Tongue (tissue), 2 donors: ENCODE measurements around the gene GLRX. TPM values are rescaled to one million over a fixed set of nuclear protein-coding genes. Genes with fewer than 3 reads are reported as not detected.

ENCODE experiments used
- DNase-seq: peaks from one replicate; pipeline ENCODE4 v3.0.0-alpha.2; 2015
- total RNA-seq: library from RNA; depleted of rRNA; stranded (reverse); fragments of >200 nt; gene quantifications from one replicate; pipeline ENCODE4 v1.2.3, GENCODE V29; 2014

The GLRX gene
- total RNA-seq, 1 donor from 2014 or later = 4.2 TPM

DNA sequence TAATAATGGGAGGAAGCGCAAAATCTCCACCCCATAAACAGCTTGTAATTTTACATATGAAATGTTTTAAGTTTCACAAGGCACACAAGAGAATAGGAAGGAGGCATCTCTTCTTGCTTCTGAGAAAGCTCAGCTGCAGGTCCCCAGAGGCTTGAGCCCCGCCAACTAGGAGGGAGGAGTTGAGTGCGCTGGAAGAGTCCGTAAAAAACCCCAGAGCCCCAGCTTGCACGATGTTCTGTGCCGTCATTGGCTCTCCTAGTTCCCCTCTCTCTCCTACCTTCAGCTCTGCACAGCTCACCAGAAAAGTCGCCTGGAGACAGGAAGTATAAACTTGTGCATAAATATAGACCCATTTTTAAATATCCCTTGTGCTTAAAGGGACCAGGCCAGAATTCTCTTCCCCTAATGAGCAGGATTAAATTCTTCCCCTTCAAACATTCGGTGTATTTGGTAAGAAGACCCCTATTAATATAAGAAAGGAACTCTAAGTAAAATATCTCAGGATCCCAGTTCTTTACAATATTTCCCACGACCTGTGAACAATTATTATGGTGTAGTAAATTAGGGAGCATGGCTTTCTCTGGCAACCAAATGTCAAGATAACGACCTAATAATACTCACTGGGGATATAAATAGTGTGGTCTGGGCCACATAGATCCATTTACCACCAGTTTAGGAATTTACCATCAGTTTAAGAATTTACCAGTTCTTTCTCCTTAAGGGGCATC is 13.7 kb downstream of the GLRX start:
- peak; percentile 83 for DNase-seq

DNA sequence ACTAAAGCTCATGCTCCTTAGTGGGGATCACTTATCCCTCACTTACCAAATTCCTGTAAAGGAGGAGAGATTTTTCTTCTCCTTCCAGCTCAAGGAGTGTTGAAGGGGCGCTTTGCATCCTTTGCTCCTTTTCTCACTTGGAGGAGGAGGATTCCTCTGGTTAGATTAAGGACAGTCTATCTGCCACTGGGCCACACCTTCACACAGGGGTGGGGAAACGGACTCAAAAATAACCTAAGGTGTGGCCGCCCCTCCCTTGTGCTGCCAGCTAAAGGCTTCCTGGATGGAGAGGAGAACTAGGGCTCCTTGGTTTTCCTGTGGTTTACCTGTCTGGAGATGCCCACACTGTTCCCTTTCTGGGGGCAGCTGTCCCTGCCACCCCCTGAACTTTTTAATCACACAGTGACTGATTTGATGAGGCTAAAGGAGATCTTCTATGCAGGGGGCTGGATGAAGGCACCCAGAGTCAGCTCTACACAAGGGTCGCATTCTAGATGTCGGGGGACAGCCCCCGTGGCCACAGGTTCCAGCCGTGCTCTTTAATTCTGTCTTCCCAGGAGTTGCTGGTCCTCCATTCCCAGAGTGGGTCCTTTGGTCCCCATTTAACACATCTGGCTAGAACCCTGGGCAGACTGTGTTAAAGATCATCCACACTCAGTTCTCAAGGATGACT is 14.4 kb downstream of the GLRX start:
- DNase-seq = no peak

DNA sequence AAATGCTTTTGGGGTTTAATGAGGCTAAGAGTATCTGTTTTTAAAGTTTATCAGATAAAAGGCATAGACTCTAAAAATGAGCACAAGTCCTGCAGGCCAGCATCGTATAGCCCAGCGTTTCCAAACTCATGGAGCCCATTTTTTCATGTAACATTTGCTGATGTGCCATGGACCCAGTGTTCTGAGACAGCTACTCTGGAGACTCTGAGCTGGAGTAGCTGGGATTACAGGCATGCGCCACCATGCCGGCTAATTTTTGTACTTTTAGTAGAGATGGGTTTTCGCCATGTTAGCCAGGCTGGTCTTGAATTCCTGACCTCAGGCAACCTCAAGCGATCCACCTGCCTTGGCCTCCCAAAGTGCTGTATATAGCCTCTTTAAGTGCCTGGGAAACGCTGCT is 15.8 kb downstream of the GLRX start:
- DNase-seq = no peak

DNA sequence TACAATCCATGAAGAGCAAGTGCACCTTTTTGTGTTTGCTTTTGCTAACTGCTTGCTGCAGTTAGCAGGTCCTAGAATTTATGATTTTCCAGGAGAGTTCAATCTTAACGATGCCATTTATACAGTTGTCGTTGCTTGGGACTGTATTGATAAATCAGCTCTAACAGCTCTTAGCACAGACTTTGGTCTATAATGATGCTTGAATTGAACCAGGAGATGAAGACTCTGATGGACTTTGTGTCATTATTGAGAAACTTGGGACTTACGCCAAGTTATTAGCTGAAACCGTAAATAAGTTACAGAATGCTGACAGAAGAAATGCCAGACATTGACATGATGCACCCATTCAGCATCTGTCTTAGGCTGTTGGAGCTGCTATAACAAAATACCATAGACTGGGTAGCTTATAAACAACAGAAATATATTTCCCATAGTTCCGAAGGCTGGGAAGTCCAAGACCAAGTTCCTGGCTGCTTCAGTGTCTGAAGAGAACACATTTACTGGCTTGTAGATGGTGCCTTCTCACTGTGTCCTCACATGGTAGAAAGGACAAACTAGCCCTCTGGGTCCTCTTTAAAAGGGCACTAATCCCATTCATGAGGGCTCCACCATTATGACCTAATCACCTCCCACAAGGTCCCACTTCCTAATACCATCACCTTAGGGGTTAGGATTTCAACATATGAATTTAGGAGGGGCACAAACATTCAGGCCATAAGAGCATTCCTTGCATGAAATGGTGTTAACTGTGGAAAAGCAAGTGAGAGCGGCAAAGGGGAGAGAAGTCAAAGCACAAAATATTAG is 17.6 kb downstream of the GLRX start:
- no peak for DNase-seq

DNA sequence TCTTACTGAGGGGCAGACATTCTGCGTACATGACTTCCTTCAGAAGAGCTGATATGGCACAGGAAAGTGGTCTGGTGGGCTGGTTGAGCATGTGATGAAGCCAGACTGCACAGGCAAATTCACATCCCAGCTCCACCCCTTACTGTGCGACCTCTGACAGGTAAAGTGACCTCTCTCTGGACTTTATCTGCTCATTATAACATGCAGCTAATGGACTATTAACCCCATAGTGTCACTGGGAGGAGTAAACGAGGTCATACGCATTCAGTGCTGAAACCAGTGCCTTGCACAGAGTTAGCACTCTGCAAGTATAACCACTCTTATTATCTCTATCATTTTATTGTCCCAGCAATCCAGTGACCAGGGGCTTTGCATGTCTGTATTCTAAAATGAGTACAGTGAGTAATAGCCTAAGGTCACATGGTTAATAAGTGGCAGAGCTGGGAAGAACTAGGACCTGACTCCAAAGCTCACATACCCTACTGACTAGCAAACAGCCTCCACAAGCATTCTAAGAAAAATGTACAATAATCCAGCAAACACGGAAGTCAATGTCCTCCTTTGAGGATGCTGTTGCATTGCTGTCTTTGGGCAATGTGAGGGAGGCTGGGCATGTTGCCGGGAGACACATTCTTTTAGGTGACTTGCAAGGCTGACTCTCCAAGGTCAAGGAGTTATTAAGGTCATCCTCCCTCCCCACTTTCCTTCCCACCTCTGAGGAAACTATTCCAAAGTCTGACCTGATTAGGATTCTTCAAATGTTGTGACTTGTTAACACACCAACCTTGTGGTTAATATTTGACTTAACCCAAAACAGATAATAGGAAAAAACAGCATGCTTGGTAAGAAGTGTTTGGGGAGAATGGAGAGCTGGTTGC is 19.0 kb downstream of the GLRX start:
- no peak for DNase-seq

DNA sequence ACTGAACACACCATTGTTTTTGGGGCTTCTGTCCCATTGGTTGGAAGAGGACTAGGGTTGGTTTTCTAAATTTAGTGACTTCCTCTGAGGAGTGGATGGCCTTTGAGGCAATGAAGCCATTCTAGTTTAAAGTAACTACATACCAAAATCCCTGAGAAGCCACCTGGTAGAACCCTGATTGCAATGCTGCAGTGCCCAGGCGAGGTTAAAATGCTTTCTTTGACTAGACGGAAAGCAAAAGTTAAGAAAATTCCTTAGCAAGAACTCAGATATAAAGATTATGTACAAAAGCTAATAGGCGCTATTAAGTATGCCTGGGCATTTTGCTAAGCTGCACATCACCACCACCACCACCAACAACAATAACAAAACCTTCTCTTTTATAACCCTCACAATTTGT is 20.6 kb downstream of the GLRX start:
- no peak for DNase-seq

DNA sequence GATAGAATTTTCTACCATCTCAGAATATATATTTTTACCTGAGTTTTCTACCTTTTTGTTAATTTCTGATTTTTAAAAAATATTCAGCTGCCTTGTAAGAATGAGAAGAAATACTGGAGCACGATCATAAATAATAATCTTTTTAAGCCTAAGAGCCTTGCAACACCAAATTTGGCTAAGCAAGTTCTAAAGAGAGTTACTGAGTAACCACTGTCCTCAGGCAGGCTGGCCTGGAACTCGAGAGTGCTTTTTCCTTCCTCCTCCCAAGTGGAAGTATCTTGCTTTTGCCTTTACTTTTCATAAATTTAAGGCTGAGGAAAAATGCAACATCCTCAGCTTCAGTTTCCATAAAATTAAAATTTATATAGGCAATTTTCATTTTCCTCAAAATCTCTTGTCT is 21.0 kb downstream of the GLRX start:
- no peak for DNase-seq

DNA sequence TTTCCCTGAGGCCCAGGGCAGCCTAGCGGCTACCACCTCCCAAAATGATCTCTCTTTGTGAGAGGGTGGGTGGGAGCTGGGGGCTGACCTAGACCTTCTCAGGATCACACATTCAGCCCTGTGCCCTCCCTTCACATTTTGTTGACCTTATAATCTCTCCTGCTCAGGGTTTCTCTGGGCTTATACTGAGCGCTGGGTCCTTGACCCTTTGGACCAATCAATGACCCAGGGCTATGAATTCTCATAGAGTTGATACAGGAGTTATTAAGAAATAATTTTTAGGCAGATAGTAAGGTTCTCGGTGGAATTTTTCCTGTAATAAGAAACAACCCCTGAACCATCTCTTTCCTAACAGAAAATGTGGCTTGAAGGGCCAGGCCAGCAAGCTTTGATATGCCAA is 22.0 kb downstream of the GLRX start:
- DNase-seq = no peak

DNA sequence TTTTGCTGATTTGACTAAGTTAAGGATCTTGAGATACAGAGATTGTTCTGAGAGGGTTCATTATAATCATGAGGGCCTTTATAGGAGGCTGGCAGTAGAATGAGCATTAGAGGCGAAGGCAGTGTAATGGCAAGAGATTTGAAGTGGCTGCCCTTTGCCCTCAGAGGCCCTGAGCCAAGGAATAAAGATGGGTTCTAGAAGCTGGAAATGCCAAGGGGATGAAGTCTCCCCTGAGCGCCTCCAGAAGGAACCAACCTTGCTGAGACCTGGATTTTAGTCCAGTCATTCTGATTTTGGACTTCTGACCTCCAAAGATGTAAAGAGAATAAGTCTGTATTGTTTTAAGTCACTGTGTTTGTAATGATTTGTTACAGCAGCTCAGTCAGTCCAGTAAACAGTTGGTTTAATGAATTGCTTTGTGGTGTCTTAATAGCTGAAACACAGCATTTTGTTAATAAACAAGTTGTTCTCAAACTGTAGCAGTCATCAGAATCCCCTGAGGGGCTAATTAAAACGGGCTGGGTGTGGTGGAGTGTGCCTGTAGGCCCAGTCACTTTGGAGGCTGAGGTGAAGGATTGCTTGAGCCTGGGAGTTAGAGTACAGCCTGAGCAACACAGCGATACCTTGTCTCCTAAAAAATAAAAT is 23.2 kb downstream of the GLRX start:
- DNase-seq = no peak

DNA sequence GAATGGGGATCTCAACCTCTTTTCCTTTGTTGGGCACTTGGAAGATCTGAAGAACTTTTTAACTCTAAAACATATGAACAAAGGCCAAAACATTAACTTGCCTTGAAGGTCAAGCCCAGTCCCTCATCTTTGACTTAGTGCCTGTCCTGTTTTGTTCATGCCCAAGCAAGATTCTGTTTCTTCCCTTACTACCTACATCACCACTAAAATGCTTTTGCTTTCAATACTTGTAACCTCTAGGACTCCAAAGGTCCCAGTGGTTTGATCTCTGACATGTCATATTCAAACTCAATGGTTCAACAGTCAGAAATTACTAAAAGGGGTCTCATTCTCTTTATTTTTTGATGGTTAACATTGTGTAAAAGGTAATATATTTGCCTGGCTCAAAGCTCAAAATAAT is 24.0 kb downstream of the GLRX start:
- no peak for DNase-seq

DNA sequence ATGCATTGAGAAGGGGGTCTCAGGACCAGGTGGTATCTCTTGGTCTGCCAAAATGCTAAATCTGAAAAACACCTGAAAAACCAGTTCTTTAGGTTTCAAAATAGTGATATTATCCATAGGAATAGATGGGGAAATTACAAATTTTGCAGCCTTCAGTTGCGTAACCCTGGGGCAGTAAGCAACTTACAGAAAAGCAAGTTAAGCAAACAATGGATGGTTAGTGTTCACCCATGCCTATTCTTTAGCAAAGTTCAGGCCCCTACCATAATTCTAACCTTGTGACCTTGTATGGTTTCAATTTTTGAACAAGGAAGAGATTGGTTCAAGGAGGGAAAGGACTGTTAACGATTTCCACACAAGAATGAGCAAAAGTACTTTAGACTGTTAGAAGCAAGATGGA is 24.5 kb downstream of the GLRX start:
- no peak for DNase-seq

DNA sequence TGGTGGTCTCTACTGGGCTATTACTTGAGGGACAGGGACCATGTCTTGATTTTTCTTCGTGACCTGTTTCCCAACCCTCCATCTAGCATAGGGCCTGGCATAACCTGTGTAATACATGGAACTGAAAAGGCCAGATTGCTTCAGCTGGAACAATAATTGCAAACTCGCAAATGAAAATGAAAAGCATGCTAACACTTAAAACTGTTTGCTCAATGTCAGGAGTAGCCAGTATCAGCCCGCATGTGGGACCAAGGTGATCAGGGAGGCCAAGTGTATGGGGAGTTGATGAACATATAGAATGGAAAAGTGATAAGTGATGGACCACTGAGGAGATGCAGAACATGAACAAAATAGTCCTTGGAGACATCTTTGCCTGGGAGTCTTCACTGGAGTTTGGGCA is 25.2 kb downstream of the GLRX start:
- DNase-seq = no peak

DNA sequence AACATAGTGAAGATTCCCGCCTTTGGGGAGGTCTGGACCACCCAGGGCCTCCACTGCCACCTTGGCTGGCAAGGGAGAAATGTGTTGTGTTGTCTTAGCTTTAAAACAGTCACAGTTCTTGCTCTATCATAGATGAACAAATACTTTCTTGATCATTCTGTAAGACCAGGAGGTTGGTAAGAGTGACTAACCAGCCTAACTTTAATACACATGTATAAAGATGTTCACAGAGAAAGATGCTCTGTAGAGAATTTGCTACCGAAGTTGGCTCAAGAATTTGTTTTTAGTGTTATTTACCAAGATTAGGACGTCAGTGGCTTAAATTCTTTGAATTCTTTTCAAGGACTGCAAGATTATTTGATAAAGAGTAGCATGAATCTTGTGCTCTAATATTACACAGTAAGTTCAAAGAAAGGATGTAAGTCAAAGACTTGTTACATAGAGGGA is 28.4 kb downstream of the GLRX start:
- DNase-seq = no peak

DNA sequence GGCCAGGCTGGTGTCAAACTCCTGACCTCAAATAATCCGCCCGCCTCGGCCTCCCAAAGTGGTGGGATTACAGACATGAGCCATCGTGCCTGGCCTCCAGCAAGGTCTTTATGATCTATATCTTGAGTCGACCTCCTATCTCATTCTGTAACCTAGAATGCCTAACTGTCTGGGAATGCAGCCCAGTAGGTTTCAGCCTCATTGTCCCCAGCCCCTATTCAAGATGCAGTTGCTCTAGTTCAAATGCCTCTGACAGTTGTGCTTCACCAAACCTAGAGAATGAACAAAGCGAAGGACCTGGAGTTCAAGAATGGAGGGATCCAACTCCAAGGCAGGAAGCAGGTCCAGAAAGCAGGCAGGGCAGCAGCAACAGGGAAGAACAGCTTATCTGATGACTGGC is 30.8 kb downstream of the GLRX start:
- no peak for DNase-seq

DNA sequence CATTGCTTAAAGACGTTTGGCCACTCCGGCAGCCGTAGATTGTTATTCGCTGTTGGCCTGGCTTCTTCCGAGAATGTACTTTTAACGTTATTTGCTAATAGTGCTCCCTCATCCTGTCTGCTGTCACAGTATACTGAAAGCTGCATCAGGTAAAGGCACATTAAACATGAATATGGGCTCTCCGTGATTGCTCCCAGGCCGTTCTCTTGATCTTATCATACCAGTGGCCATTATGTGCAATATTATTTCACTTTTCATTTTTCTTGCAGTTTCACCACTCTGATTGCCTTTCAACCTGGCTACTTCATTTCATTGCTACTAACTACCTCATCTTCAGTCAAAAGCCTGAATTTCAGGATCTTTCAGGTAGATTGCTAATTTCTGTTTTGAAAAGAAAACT is 34.0 kb downstream of the GLRX start:
- no peak for DNase-seq

DNA sequence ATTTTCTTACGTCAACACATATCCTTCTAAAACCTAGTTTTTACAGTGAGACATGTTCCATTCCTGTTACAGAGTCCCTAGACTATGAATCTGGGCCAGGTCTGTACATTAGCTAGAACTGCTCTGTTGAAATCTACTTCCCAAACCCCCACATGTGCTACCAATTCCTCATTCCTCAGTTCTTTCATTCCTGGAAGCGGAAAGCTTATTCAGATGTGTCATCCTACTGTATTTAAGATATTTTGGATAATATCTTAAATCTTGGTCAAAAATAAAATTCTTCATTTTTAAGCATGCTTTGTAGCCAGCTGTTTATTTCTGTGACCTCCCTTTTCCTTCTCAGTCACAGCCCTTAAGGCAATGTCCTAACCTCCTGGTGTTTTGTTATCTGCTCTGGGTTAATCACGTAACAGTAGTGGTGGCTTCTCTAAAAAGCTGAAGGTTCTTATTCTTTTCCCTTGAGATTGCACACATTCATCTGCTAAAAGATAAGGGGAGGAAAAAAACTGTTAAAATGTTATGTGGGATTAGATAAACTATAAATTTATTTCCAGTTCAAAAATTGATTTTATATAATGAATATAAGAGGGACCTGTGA is 35.6 kb downstream of the GLRX start:
- DNase-seq = no peak

DNA sequence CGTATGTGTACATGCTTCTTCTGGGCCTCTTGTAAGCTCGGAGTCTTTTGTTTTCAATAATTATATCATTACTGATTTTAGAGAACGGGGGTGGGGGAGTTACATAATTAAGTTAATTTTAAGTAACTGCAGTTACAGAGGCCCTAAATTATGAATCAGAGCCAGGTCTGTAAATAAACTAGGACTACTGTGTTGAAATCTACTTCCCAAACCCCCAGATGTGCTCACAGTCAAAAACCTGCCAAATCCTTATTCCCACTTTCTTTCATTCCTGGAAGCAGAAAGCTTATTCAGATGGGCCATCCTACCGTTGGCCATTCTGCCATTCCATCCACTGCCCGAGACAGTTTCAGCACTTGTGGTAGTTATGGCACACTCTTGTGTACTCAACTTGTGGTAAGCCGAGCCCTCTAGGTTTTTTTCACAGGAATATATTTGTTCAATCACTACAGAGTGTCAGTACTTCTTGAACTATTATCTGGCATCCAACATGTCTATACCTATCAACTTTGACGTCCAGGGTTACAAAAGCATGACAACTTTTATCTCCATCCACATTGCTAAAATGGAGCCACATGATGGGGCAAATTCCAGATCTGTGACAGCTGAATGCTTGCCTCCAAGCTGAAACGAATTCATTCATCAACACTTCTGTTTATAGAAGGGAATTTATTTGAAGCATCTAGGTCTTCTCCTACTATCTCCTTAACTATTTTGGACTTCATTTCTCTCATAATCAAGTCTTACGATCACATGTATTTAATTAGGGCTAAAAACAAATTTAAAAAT is 37.8 kb downstream of the GLRX start:
- no peak for DNase-seq

DNA sequence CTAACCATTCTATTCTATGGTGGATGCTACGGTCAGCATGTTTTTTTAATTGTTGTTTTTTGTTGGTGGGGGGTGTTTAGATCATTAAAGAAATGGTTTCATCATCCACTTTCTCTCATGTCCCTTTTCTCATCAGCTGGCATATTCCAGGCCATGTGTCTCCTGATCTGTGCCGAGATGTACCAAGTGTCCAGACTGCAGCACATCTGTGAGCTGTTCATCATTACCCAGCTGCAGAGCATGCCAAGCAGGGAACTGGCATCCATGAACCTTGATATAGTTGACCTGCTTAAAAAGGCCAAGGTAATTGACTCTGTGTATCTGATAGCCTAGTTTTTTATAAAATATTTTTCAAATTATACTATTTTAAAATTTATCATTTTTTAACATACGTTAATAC is 38.9 kb downstream of the GLRX start:
- DNase-seq = no peak

DNA sequence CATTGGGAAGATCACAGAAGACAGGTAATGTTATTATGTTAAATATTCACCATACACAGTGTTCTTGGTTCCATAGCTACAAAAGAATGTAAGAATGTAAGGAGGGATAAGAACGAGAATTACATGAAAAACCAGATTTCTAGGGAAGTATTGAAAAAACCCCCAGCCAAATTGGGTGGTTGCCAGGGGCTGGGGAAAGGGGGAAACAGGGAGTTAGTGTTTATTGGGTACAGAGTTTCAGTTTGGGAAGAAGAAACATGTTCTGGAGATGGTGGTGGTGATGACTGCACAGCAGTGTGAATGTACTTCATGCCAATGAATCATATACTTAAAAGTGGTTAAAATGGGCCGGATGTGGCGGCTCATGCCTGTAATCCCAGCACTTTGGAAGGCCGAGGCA is 40.3 kb downstream of the GLRX start:
- peak; percentile 24 for DNase-seq

DNA sequence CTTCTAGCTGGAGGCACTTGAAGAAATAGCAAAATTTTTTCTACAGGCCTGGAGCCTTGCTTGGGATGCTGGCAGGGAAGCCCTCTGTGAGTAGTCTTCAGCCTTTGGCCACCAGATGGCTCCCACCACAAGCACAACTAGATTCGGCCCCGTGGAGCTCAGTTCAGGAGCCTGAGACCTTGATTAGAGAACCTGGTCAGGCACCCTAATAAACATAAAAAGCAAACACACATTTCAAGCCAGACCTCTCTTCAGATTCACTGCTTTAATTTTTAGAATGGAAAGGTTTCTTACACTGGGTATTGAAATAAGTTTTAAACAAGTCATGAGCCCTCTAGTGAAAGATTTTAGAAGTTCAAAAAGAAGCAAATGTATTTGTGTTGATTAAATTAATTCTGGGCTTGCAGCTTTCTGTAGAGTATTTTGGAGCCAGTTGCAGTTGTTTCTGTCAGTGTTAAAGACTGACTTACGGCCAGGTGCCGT is 41.4 kb downstream of the GLRX start:
- peak; percentile 86 for DNase-seq
